ENCODE data around the gene HMGN1.

HMGN1 gene

GRCh38 chr21:39296891-39297290 is 52.0 kb downstream of the HMGN1 start:
- DNase-seq (ENCODE audit: low read depth): no peak

All from stimulated activated CD8-positive, alpha-beta memory T cell treated with anti-CD3 and anti-CD28 coated beads, Interleukin-7, amount 100 ng/mL, for 24 hours (primary cell).